ENCODE measurements around the gene PCNX1.

DNA sequence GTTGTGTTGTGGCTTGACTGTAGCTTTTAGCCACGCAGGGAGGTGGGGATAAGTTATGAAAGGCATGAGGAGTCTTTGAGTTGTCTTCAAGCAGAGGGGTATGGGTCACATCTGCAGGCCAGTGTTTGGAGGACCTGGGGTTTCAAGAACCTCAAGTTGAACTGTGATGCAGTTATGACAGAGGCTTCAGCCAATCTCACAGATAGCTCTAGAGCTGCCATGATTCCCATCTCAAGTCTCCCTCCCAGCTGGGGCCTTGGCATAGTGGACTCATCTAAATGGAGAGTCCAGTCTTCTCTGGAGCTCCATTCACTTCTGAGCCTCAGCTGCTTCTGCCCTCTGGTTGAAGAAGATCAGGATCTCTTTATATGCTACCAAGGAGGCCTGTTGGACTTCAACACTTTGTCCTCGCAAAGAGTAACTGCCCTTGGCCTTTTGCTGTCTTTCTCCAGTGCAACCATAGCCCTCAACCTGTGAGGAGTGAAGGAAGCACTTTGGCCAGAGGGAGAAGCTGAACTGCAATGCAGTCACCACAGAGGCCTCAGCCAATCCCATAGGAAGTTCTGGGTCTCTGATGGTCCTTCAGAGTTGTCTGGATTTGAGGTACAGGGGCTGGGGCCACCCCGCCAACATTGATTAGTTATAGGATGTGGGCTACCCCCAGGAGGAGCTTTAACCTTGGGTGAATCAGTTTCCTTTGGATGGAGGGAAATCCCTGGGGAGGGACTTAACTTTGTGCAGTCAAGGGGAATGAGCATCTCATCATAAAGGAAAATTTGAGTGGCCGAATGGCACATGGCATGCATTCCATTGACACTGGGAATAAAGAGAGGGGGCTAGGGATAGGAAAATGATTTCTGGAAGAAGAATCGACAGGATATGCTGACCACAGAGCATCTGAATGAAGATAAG is 230.5 kb downstream of the PCNX1 start:
- TF ChIP-seq CTCF (IDR thresholded peaks at IDR 0.05) (no peak), POLR2A (IDR thresholded peaks at IDR 0.05) (no peak)
